GM18498 (cell line): Measurements from ENCODE around the gene CLIP2.
A peak's percentile ranks its signal among the peaks of the same experiment; 100 is the strongest.
"Not testable (repeated sequence)": the region's sequence is repeated elsewhere in the genome, so short reads cannot be mapped to it uniquely, and the experiment has no call there.

Experiments used
- ATAC-seq: cut with Tn5 transposase; IDR thresholded peaks from one replicate; pipeline ENCODE4 v1.9.1; 2021; ENCODE audit warnings: mild to moderate bottlenecking, moderate library complexity; ENCODE audit not compliant: unreplicated experiment

The CLIP2 gene

GRCh38 chr7:74289018-74289658 lies at the start of gene CLIP2:
CLIP2 (plus strand) TSS chr7:74289407; CDS start chr7:74317547, 28,140 bp downstream.
- ATAC-seq: peak; percentile 59

DNA sequence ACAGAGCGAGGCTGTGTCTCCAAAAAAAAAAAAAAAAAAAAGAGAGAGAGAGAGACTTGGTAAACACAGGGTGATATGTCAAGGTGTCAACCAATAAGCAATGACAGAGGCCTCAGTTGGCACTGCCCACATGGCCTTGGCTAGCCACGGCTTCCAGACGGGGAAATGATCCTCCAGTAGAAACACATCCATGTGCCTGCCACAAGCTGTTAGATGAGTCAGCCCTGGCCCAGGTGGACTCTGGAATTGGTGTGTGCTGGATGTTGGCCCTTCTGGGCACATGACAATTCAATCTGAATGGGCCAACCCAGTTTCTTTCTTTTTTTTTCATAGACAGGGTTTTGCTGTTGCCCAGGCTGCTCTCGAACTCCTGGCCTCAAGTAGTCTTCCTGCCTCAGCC lies 48.7 kb upstream of the CLIP2 start:
- no peak for ATAC-seq

GRCh38 chr7:74242122-74242443 lies 47.1 kb upstream of the CLIP2 start:
- ATAC-seq: no peak

- no peak for ATAC-seq
These were observed 42.7 kb upstream of the CLIP2 start for GRCh38 chr7:74246497-74246896.

- ATAC-seq: no peak
These were observed 41.1 kb upstream of the CLIP2 start for GRCh38 chr7:74248156-74248555.

GRCh38 chr7:74249058-74249457 lies 40.1 kb upstream of the CLIP2 start:
- ATAC-seq: not testable (repeated sequence)

- ATAC-seq: no peak
These were observed 36.3 kb upstream of the CLIP2 start for GRCh38 chr7:74252893-74253292.

DNA sequence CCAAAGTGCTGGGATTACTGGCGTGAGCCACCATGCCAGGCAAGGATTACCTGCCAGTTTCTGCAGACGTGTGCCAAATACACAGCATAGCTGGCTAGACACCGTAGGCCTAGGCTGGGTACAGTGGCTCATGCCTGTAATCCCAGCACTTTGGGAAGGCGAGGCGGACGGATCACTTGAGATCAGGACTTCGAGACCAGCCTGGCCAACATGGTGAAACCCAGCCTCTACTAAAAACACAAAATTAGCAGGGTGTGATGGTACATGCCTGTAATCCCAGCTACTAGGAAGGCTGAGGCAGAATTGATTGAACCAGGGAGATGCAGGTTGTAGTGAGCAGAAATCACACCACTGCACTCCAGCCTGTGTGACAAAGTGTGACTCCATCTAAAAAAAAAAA lies 35.9 kb upstream of the CLIP2 start:
- no peak for ATAC-seq

DNA sequence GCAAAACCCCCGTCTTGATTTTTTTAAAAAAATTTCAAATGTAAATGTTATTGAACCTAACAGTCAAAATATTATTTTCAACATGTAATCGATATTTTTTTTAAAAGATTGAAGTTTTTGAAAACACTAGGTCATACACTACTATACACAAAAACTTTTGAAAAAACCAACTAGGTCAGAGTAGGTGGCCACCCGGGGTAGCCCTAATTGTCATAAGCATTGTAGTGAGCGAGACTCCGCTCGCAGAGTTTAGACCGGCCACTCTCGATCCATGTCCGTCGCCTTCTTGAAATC lies 35.4 kb upstream of the CLIP2 start:
- peak; percentile 1 for ATAC-seq

- peak; percentile 92 for ATAC-seq
These were observed 34.9 kb upstream of the CLIP2 start, which contains the start of gene RFC2 for GRCh38 chr7:74254129-74254857. RFC2 (minus strand) TSS chr7:74254399; CDS start chr7:74254383, 16 bp downstream.

DNA sequence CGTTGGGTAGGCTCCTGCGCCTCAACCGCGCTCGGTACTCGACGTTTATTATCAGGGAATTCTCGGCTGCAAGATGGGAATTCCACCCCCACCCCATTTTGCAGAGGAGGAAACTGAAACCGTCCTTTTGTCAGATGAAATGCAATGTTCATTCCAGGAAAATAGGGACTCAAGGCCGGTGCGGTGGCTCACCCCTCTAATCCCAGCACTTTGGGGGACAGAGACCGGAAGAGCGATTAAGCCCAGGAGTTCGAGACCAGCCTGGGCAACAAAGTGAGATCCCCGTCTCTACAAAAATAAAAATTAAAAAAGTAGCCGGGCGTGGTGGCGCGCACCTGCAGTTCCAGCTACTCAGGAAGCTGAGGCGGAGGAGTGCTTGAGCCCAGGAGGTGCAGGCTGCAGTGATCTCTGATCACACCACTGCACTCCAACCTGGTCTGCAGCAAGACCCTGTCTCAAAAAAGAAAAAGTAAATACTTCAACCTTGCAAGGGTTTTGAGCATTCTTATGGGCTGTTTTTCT lies 34.3 kb upstream of the CLIP2 start:
- ATAC-seq: no peak

DNA sequence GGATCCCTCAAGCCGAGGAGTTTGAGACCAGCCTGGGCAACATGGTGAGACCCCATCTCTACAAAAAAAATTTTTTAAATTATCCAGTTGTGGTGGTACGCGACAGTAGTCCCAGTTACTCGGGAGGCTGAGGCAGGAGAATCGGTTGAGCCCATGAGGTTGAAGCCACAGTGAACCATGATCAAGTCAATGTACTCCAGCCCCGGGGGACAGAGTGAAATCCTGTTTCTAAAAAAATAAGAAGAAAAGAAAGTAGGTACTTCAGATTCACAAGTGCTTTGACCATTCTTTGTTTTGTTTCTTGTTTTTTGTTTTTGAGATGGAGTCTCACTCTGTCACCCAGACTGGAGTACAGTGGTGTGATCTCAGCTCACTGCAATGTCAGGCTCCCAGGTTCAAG lies 33.7 kb upstream of the CLIP2 start:
- ATAC-seq: not testable (repeated sequence)

DNA sequence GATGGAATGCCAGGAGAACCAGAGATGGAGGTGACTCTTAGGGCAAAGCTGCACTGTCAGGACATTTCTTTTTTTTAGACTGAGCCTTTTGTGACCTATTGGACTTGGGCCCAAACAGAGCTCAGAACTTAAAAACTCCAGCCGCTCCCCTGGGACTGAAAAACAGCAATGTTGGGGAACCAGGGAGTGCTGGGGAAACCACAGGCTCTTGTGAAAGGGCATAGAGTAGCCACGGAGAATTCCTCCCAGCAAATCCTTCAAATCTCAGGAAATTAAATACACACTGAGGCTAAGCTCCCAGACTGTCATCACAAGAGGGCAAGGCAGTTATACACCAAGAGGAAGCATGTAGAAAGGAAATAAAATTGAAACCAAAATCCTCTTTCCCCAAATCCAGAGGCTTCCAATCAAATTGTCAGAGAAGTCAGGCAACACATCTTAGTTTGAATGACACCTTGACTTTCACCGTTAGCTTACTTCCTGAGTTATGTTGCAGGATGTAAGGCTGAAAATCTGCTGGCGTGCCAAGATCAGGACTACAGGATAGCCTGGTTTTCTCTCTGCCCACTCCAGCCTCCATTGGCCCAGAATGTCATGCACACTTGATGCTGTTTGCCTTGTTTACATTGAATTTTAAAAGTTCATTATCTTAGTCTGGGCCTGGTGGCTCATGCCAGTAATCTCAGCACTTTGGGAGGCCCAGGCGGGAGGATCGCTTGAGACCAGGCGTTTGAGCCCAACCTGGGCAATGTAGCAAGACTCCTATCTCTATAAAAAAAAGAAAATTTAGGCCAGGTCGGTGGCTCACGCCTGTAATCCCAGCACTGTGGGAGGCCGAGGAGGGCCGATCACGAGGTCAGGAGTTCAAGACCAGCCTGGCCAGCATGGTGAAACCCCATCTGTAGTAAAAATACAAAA lies 32.5 kb upstream of the CLIP2 start:
- no peak for ATAC-seq

DNA sequence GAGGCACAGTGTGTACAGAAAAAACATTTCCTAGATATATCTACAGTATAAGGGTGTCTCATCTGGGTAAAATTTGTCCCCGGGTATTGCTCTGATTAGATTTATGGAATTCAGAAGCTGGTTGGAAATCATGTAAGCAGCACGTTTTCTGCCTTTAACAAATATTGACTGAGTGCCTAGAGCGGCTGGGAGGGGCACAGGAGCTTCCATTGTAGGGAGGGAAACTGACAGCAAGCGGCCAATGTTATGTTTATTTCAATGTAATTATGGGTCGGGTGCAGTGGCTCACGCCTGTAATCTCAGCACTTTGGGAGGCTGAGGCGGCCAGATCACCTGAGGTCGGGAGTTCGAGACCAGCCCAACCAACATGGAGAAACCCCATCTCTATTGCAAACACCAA lies 30.6 kb upstream of the CLIP2 start:
- ATAC-seq: no peak

DNA sequence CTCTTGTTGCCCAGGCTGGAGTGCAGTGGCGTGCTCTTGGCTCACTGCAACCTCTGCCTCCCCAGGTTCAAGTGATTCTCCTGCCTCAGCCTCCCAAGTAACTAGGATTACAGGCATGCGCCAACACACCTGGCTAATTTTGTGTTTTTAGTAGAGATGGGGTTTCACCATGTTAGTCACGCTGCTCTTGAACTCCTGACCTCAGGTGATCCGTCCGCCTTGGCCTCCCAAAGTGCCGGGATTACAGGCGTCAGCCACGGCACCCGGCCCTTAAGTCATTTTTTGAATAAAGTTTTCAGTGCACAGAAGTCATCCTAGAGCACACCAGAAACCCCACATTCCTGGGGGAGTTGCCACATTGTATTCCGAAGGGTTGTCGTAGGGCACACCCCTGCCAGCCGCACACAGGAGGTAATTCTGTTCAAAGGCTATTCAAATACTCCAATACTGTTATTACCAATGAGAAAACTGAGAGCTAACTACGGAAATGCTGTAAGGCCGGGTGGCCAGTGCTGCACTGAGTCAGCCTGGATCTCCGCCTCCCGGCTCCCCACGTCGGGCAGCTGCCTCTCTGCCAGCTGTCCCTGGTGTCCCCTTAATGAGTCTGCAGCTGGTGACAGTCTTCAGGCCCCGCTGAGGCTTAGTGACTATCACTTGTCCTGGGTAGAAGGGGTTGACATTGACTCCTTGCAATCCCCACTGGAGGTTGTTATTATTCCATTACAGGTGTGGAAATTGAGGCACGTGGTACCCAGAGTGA lies 26.4 kb upstream of the CLIP2 start:
- ATAC-seq: no peak

- no peak for ATAC-seq
These were observed 25.6 kb upstream of the CLIP2 start for GRCh38 chr7:74263399-74264120.

- no peak for ATAC-seq
These were observed 22.8 kb upstream of the CLIP2 start for GRCh38 chr7:74266191-74266963.

- ATAC-seq: no peak
These were observed 21.2 kb upstream of the CLIP2 start for GRCh38 chr7:74267756-74268565.
